ENCODE data around the gene RC3H1.
"Not testable (repeated sequence)": the region's sequence is repeated elsewhere in the genome, so short reads cannot be mapped to it uniquely, and the experiment has no call there.

Gene RC3H1

DNA sequence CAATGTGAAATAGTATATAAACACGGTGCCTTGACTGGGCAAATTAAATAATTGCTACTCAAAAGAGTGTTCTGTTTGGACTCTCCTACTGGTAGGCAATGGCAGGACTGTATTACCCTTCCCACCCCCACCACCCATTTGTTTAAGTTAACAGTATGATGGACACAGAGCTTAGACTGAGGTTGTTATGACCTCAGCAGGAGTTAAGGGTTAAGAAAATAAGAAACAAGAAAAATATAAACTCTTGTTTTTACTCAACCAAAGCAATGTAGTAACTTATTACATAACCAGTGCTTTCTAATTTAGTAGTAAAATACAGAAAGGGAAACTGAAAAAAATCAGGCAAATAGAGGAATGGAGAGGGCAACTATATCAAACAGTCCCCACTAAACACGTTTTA, 85.1 kb downstream of the RC3H1 start:
- no peak for DNase-seq (ENCODE audit: low read depth)

DNA sequence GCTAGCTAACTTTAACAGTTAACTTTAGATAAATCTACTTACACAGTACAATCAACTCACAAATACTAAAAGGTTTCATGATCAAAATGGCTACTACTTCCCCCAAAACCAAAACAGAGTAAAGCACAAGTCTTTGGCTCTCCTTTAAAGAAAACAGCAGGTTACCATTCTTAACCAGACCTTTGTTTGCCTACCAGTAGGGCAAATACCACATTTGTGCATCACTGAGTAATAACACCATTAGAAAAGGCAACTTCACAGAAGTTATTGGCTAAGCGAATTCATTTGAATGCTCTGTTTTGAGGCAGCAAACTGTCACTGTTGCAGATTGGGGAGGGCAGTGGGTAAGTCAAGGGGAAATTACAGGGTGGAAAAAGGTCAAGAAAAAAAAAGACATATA, 87.7 kb downstream of the RC3H1 start:
- DNase-seq (ENCODE audit: low read depth) = no peak

DNA sequence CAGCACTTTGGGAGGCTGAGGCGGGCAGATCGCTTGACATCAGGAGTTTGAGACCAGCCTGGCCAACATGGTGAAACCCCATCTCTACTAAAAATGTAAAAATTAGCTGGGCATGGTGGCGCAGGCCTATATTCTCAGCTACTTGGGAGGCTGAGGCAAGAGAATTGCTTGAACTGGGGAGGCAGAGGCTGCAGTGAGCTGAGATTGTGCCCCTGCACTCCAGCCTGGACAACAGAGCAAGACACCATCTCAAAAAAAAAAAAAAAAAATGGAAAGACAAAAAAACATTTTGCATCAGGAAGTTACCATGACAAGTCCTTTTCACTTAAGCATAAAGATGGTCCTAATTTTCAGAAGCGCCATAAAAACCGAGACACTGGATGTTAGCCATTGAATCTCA, 91.6 kb downstream of the RC3H1 start:
- DNase-seq (ENCODE audit: low read depth) = not testable (repeated sequence)

DNA sequence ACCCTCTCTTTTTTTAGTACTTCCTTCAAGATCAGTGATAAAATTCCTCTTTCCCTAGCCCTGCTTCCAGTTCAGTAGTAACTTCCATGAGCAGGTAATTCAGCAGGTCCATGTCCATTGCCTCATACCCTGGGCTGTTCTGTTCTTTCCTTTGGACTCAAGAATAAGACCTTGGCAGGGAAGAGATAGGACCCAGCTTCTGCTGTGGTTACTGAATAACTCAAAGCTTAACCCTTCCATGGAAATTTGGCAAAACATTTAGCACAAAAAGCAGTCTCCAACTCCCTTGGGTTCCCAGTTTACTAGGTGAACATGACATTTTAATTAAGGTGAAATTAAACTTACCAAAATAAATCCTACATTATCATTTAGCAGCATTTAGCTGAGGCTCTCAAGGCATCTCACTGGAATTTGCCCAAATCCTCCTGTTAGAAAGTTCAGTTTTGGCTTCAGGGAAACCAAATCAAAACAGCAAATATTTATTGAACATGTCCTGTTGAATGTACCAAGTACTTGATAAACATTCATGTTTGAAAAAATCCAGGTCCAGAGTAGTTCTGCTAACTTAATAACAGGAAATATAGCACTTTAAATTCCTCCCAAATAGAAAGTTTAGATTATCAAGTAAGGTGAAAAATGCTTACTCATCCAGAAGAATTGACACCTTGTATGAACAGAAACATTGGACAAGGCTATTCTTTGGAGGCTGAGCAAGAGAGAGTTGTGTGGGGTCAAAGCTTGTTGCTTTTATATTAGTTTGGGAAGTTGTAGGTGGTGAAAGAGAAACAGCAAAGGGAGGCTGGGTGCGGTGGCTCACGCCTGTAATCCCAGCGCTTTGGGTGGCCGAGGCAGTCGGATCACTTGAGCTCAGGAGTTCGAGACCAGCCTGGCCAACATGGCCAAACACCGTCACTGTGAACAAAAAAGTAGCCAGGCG, 96.6 kb downstream of the RC3H1 start:
- no peak for DNase-seq (ENCODE audit: low read depth)

DNA sequence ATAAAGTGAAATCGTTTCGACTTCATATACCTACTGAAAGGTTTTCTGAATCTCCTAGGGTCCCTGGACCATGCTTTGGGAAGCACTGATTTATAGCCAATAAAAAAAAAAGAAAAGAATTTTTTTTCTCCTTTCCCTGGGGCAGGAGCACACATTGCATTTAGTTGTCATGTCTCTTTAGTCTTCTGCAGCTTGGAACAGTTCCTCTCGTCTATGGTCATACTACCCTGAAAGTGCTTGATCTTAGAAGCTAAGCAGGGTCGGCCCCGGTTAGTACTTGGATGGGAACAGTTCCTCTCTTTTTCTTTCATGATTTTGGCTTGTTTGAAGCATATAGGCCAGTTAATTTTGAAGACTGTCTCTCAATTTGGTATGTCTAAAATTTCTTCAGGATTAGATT, 101.3 kb downstream of the RC3H1 start:
- DNase-seq (ENCODE audit: low read depth) = no peak

DNA sequence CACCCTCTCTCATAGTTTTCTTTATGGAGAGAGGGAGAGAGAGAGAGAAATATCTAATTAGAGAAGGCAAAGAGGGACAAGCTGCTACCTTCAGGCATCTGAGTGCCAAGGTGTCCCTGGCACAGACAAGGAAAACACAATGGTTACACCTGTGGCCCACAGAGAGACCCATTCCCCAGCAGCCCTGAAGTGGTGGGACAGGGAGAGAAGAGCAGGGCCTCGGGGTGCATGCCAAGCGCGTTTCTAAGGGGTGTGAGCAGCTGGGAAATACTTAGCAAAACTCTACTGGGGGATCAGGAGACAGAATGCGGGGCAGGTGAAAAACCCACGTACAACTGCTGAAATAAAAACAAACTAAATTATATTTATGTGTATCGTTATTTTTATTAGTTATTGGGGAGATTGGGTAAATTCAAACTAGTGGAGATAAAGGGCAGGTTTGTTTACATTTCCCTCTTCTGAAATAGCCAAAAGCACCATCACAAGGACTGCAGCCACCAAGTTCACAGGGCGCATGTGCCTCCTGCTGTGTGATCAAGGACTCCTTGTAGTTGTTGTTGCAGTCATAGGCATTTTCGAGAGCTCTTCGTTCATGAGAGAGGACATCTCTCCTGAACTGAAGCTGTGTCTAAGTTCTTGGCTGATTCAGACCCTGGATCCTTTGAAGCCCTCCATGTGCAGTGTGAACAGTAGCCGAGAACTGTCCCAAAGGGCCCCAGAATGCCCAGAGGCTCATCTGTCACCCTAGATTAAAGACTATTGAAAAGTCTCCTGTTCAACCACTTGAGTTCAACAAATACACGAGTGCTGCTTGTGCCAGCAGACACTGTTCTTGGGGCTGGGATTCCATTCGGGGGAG, 104.3 kb downstream of the RC3H1 start:
- DNase-seq (ENCODE audit: low read depth) = no peak

DNA sequence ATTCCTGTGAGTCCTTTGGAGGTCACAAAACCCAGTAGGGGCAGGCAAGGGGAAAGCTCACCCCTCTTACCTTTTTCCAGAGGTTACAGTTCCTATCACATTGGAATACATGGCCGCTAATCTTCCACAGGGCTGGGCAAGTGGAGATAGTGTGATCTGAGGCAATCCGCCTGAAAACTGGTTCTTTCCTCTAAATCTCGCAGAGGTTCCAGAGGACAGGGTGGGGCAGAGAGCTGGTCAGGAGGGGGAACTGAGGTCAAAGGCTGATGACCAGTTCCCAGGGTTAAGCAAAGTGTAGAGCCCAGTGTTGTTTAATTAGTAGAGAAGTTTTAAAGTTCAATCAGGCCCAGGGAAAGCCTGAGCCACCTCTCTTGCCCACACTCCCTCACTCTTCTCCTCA, 105.0 kb downstream of the RC3H1 start, which contains the start of gene SERPINC1:
SERPINC1 (minus strand) TSS at position 179 of the 400 bp plus-strand sequence; CDS start at position 111, 68 bp downstream.
- DNase-seq (ENCODE audit: low read depth) = no peak

DNA sequence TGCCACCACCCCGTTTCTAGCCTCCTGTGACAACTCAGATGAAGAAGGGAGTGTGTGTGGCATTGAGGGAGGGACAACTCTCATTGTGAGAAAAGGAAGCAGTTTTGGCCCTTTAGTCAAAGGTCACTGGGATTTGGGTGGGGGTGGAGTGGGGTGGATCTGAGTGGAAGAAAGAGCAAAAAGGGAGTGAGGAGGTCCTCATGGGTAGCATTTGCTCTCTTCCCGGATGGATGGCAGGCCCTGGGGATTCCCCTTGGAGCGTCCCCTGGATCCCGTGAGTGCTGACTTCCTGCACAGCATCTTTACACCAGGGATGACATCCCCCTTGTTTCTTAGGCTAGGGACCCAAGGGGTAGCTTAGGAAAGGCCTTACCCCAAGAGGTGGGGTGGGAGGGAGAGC, 105.5 kb downstream of the RC3H1 start:
- no peak for DNase-seq (ENCODE audit: low read depth)

DNA sequence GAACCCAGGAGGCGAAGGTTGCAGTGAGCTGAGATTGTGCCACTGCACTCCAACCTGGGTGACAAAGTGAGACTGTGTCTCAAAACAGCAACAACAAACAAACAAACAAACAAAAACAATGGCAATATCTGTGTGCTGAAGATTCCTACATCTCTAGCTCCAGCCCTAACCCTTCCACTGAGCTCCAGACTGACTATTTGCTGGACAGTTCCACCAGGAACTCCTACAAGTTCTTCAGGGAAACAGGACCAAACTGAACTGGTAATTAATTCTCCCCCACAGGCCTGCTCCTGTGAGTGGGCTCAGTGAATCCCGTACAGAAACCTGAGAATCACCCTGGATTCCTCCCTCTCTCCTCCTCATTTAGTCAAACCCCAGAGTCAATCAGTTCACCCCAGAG, 106.6 kb downstream of the RC3H1 start:
- no peak for DNase-seq (ENCODE audit: low read depth)

DNA sequence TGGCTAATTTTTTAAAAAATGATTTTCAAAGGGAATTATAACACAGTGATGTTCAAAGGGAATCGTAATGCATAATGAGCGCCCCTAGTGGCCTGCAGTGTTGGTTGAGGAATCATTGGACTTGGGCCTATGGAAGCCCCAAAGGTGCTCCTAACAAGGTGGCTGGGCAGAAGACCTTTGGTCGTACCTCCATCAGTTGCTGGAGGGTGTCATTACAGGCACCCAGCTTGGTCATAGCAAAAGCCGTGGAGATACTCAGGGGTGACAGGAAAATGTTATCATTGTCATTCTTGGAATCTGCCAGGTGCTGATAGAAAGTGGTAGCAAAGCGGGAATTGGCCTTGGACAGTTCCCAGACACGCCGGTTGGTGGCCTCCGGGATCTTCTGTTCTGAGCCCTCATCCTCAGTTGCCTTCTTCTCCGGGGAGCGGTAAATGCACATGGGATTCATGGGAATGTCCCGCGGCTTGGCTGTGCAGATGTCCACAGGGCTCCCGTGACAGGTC, 107.7 kb downstream of the RC3H1 start:
- no peak for DNase-seq (ENCODE audit: low read depth)

DNA sequence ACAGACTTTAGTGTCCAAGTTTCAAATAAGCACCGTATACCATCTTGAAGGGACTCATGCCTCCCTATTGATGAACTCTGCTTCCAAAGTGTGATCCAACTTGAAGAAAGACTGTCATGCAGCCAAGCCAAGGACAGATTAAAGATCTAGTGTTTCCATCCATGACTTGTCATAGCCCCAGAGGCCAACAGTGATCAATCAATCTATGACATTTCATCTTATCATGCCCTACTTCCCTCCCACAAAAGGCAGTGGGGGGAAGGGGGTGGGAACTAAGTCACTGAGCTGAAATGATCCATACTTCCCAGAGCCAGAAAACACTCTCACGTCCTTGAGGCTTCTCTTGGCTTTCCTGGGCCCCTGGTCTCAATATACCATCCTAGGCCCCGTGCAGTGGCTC, 109.0 kb downstream of the RC3H1 start:
- no peak for DNase-seq (ENCODE audit: low read depth)

DNA sequence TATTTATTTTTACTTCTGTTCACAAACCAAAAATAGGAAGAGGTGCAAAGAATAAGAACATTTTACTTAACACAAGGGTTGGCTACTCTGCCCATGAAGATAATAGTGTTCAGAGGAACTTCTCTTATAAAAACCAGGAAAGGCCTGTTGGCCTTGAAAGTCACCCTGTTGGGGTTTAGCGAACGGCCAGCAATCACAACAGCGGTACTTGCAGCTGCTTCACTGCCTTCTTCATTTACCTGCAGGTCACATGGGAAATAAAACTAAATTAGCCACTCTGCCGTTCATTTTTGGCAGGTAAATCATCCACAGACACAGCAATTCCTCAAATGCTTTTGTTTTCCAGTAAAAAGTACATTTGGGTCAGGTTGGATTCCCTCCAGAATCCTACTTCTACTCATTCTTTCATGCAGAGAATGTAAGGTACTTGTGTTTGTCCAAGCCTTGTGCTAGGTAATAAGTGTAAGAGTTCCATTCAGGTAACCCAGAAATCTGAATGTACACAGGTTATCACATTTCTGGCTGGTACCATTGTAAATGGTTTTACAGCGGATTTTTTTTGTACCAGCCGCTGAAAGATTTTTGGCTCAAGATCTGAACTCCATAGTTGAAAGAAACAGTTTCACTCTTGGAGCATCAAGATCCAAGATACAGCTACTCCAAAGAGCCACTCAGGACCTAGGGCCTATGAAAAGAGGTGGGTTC, 118.2 kb downstream of the RC3H1 start:
- no peak for DNase-seq (ENCODE audit: low read depth)

DNA sequence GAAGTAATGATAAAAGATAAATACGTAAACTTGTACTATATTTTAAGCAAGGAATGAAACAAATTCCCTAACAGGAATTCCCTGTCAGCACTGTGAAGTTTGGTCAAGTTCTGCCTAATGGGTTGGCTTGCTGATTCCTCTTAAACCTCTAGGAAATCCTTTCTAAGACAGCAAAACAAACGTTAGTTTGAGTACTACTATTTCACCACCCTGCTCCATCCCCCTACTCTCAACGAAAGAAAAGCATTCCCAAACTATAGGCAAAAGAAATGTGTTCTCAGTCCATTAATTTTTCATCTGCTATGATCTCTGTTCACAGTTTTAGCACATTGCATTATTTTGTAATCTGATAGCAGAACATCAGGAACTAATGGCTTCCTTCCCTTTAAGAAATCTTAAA, 121.2 kb downstream of the RC3H1 start:
- DNase-seq (ENCODE audit: low read depth) = no peak

DNA sequence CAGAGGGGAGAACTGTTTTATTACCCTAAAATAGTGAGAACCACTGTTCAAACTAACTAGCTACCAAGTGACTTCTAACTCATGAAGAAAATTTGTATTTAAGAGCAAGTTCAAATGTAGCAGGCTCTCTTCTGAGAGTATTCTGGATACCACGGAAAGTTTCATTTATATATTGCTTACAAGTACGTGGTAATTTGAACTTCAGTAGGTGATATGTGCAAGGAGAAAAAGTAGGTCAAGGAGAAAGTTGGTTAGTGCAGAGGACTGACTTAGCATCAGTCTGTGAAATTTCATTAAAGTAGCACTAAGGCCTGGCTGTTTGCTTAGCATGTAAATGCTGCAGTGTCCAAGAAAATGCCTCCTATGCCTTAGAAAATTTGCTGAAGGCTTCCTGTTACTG, 121.7 kb downstream of the RC3H1 start:
- no peak for DNase-seq (ENCODE audit: low read depth)

DNA sequence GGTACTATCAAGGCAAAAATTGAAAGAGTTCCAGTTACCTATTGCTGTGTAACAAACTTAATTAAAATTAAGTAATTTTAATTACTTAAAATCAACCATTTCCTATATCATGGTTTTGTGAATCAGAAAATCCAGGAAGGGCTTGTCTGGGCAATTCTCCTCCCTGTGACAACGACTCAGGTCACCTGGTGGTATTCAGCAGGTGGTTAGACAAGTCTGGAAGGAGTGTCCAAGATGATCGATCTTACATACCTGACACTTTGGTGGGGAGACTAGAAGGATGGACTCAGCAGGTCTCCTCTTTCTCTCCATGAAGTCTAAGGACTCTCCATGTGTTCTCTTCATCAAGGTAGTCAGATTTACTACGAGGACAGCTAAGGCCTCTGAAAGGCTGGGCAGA, 128.0 kb downstream of the RC3H1 start:
- DNase-seq (ENCODE audit: low read depth) = no peak

DNA sequence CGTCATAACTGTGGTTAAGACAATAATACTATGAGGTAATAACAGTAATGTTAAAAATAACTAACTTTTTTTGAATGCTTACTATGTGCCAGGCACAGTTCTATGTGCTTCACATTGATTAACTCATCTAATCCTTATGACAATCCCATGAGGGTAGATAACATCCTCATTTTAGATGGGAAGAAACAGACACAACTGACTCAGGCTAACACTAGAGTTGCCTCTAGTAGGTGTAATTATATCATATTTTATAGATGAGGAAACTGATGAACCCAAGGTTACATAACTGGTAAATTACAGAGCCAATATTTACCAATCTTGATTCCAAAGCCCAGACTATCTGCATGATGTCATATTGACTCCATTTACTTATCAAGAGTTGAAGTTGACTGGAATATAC, 128.5 kb downstream of the RC3H1 start:
- DNase-seq (ENCODE audit: low read depth) = no peak

DNA sequence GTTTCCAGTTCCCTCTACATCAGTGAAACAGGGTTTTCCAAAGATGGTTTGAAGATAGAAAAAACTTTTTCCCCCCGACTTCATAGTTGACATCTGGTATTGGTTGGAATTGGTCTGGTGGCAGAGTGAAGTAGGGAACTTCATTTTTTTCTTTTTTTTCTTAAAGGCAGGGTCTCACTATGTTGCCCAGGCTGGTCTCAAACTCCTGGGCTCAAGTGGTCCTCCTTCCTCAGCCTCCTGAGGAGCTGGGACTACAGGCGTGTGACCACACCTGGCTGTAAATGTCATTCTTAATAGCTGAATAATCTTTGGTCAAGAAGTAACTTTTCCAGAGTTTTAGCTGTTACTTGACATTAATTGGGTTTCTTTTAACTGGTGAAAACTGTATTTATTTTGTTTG, 132.3 kb downstream of the RC3H1 start:
- DNase-seq (ENCODE audit: low read depth) = no peak

DNA sequence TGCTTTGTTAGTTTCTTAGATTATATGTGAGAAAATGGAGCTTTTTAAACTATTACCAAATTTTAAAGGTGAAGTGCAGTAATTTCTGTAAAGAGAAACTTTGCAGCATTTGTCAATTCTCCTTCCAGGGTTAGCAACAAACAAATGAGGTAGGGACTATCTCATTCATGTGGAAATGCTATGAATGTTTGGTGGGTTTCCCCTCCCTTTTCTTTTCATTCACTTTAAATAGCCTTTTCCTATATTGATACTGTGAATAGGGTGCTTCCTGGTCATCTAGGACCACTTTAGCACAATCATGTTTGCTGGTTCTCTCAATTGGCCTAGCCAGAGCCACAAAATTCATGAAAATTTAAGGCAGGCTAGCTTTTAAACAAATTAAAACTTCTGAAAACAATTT, 133.4 kb downstream of the RC3H1 start:
- DNase-seq (ENCODE audit: low read depth) = no peak

DNA sequence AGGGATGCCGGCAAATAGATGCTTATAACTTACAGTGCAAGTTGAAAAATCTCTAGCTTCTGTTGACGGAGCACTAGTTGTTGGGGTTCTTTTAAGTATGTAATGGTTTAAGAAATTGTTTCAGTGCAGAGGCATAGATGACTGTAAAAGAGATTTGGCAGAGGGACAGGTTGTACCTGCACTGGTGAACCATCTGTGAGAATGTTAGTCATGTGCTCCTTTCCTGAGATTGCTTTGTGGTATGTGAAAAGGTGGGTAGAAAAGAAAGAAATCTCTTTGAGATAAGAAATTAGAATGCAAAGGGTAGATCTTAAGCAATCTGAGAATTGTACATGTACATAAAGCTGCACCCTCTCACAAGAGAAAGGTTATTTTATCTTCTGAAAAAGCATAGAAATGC, 134.5 kb downstream of the RC3H1 start:
- no peak for DNase-seq (ENCODE audit: low read depth)

DNA sequence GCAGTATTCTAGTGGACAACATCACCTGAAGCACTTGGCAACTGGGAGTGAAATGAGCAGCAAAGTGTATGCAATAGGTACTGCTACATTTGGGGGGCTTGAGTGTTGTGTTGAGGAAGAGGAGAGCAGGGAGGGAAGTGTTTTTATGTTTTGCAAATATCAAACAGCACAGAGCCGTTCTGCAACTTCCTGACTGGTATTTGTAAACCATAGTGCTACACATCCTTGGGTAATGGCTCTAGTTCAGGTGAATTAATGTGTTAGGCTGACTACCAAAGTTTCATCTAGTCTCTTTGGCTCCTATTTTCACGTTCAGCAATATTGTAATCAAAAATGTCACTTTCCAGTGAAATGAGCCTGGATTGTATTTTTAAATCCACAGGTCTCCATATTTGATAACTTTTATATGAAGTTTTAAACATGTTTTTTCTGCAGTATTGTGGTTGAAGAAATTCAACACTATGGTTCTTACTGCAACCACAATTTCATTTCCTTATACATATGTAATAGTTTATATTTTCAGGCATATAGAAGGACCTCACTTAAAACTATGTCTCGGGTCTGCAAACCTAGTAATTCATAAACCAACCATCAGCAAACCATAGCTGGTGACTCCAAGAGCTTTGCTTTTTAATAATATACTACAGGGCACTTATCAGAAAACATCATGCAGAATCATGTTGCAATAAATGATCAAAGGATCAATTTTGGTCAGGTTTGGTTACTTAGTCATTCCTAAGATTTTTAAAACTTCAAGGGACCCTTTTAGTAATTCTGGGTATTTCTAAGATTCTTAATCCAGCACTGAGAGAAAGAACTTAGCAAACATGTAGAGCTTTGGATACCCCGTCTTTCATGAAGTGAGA, 135.2 kb downstream of the RC3H1 start:
- DNase-seq (ENCODE audit: low read depth) = no peak

DNA sequence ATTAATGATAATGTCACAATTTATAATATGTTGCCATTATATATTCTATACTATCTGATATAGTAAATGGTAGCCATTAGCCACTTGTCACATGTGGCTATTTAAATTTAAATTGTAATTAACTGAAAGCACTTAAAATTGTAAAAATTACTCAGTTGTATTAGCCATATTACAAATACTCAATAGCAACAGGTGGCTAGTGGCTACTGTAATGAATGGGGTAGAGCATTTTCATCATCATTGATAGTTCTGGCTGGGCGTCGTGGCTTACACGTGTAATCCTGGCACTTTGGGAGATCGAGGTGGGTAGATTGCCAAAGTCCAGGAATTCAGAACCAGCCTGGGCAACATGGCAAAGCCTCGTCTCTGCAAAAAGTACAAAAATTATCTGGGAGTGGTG, 137.5 kb downstream of the RC3H1 start:
- no peak for DNase-seq (ENCODE audit: low read depth)

Measured in GM04504 (cell line).